ENCODE measurements around the gene IGHMBP2.

DNA sequence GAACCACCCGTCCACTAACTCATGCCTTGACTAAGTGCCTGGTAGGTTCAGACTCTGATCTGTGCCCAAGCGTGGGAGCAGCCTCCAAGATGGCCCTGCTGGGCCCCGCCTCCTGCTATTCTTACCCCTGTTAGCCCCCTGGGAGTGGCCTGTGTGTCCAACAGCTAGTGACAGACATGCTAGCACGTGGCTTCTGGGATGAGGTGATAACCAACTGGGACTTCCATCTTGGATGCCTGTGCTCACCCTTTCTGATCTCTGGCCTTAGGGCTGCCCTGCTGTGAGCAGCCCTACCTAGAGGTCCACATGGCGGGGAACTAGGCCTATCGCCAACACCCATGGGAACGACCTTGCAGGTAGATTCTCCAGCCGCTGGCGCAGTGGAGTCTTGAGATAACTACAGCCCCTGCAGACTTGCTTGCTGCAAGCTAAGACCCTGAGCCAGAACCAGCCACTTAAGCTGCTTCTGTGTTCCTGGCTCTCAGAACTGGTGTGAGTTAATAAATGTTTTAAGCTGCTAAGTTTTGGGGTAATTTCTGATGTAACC, 2.8 kb upstream of the IGHMBP2 start:
- no peak for TF ChIP-seq EZH2 (IDR thresholded peaks at IDR 0.05)
- no peak for TF ChIP-seq POLR2AphosphoS5 (IDR thresholded peaks at IDR 0.05; ENCODE audit: borderline replicate concordance, low read depth, low read length)

Measured in SK-N-MC (cell line).